Thoracic aorta (tissue), 2 donors: Measurements from ENCODE around the gene PERM1. TPM values are rescaled to one million over a fixed set of nuclear protein-coding genes. Genes with fewer than 3 reads are reported as not detected.
A peak's percentile ranks its signal among the peaks of the same experiment; 100 is the strongest.

ENCODE experiments used
- ATAC-seq: fragments of 150-250 bp; one replicate; pipeline ENCODE4 v1.8.0; 2017; ENCODE audit warnings: low read depth; ENCODE audit not compliant: insufficient number of reproducible peaks, low FRiP score
- DNase-seq: peaks from one replicate; pipeline ENCODE4 v3.0.0-alpha.2; 2020; ENCODE audit warnings: low spot score
- H3K27ac ChIP-seq, 2 donors: fragments of 200-600 bp; sonication (generic); 1 replicate in 1 of 2; 2 replicates in 1 of 2; pipeline ENCODE4 v1.5.1; 2016; ENCODE audit warnings: mild to moderate bottlenecking in 2 of 2, moderate library complexity in 2 of 2
- H3K27me3 ChIP-seq: fragments of 200-600 bp; sonication (generic); replicated peaks from 2 replicates; pipeline ENCODE4 v1.6.0; 2016; ENCODE audit warnings: mild to moderate bottlenecking; ENCODE audit not compliant: insufficient read depth
- H3K36me3 ChIP-seq: fragments of 200-600 bp; sonication (generic); one replicate; pipeline ENCODE4 v1.5.1; 2016
- H3K4me1 ChIP-seq, 2 donors: fragments of 200-600 bp; sonication (generic); 1 replicate in 1 of 2; 2 replicates in 1 of 2; pipeline versions ENCODE4 v1.5.1 to v1.6.0; 2016; ENCODE audit warnings: low read depth in 2 of 2, mild to moderate bottlenecking in 1 of 2; ENCODE audit not compliant: control insufficient read depth in 1 of 2
- H3K4me3 ChIP-seq: fragments of 200-600 bp; sonication (generic); 2 replicates; pipeline ENCODE4 v1.5.1; 2016; ENCODE audit warnings: mild to moderate bottlenecking
- H3K9me3 ChIP-seq: fragments of 200-600 bp; sonication (generic); 2 replicates; pipeline ENCODE4 v1.5.1; 2016
- total RNA-seq, 2 donors: library from RNA; depleted of rRNA; stranded (reverse); fragments of >200 nt; gene quantifications; one replicate each; pipeline versions ENCODE4 v1.1.0 to v1.2.3, GENCODE V29; 2016
- TF ChIP-seq, protein P1 (sequence below): fragments of 200-600 bp; sonication (generic); IDR thresholded peaks from one replicate; pipeline ENCODE4 v1.5.1; 2019; ENCODE audit warnings: antibody characterized with exemption

Gene PERM1
- total RNA-seq, 2 donors from 2014 or later, result 0.54 to 0.99 TPM

DNA sequence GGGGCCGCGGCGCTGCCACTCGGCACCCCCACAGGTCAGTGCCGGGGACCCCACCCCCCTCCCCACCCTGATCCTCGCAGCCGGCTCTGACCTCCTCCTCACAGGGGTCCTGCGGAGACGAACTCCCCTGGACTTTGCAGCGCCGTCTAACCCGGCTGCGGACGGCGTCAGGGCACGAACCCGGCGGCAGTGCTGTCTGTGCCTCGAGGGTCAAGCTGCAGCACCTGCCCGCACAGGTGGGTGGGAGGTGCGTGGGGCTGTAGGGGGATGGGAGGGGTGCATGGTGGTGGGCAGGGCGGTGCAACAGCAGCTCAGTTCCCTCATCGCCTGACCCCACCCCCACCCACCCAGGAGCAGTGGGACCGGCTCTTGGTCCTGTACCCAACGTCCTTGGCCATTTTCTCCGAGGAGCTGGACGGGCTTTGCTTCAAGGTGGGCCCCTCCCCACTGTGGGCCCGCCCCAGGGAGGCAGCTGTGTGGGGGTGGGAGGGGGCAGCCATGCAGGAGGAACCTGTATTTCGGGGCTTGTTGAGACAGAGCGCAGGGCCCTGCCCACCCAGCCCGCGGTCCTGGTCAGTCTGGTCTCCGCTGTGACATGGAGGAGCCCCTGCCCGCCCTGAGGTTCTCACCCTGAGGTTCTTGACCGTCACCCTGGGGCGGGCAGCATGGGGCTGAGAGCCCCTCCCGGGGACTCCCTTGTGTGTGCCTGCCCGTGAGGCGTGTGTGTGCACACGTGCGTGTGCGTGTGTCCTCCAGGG is 10.7 kb downstream of the PERM1 start:
- no peak overlapping the region for H3K4me3 ChIP-seq
- no peak for ATAC-seq
- no peak overlapping the region for H3K27ac ChIP-seq
- DNase-seq, result no peak
- no peaks in the 10 kb centered on the region for H3K36me3 ChIP-seq
- peaks cover 4 to 9% of the 10 kb centered on the region in 2 donors for H3K4me1 ChIP-seq
- TF ChIP-seq, protein P1, sequence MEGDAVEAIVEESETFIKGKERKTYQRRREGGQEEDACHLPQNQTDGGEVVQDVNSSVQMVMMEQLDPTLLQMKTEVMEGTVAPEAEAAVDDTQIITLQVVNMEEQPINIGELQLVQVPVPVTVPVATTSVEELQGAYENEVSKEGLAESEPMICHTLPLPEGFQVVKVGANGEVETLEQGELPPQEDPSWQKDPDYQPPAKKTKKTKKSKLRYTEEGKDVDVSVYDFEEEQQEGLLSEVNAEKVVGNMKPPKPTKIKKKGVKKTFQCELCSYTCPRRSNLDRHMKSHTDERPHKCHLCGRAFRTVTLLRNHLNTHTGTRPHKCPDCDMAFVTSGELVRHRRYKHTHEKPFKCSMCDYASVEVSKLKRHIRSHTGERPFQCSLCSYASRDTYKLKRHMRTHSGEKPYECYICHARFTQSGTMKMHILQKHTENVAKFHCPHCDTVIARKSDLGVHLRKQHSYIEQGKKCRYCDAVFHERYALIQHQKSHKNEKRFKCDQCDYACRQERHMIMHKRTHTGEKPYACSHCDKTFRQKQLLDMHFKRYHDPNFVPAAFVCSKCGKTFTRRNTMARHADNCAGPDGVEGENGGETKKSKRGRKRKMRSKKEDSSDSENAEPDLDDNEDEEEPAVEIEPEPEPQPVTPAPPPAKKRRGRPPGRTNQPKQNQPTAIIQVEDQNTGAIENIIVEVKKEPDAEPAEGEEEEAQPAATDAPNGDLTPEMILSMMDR, result no peak
- no peaks in the 10 kb centered on the region for H3K9me3 ChIP-seq
- H3K27me3 ChIP-seq, result peaks cover 5% of the 10 kb centered on the region

DNA sequence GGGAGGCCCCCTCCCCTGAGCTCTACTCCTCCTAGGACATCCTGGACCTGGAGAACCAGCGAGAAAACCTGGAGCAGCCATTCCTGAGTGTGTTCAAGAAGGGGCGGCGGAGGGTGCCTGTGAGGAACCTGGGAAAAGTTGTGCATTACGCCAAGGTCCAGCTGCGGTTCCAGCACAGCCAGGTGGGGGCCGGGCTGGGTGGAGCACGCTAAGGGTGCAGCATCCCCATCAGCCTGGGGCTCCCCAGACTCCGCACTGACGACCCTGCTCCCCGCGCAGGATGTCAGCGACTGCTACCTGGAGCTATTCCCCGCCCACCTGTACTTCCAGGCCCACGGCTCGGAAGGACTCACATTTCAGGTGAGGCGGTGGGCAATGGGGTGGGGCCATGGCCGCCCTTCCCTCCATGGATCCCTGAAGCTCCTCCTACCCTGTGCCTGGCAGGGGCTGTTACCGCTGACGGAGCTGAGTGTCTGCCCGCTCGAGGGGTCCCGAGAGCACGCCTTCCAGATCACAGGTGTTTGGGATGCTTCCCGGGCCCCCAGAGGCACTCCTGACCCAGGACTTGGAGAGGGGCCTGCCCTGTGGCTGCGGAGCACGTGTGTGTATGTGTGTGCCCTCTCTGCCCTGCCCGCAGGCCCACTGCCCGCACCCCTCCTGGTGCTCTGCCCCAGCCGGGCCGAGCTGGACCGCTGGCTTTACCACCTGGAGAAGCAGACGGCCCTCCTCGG is 11.5 kb downstream of the PERM1 start:
- ATAC-seq (no peak), DNase-seq (no peak)
- H3K27ac ChIP-seq, result no peak overlapping the region
- H3K9me3 ChIP-seq, result no peaks in the 10 kb centered on the region
- H3K27me3 ChIP-seq, result peaks cover 5% of the 10 kb centered on the region
- TF ChIP-seq, protein P1, result no peak
- H3K4me3 ChIP-seq, result no peak overlapping the region
- H3K36me3 ChIP-seq, result no peaks in the 10 kb centered on the region
- H3K4me1 ChIP-seq, result peaks cover 6 to 9% of the 10 kb centered on the region in 2 donors

DNA sequence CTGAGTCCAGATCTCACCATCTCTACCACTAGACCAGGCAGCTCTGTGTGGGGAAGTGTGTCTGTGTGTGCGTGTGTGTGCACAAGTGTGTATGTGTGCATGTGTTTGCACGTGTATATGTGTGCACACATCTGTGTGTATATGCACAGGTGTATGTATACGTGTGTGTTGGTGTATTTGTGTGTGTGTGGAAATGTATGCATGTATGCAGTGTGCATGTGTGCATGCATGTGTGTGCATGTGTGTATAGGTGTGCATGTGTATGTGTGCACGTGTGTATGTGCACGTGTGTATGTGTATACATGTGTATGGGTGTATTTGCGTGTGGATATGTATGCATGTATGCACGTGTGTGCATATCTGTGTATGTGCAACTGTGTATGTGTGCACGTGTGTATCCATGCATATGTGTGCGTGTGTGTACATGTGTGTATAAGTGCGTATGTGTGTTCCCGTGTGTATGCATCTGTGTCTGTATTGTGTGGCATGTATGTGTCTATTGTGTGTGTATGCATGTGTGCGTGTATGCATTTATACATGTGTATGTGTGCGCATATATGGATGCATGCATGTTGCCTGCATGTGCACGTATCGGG is 12.5 kb downstream of the PERM1 start:
- Histone ChIP-seq H3K9me3 (no peaks in the 10 kb centered on the region), H3K36me3 (no peaks in the 10 kb centered on the region), H3K4me3 (no peak overlapping the region), H3K4me1 (peaks cover 6 to 9% of the 10 kb centered on the region in 2 donors), H3K27ac (no peak overlapping the region), H3K27me3 (peaks cover 5% of the 10 kb centered on the region)
- ATAC-seq (no peak), DNase-seq (no peak)
- TF ChIP-seq, protein P1, result no peak

DNA sequence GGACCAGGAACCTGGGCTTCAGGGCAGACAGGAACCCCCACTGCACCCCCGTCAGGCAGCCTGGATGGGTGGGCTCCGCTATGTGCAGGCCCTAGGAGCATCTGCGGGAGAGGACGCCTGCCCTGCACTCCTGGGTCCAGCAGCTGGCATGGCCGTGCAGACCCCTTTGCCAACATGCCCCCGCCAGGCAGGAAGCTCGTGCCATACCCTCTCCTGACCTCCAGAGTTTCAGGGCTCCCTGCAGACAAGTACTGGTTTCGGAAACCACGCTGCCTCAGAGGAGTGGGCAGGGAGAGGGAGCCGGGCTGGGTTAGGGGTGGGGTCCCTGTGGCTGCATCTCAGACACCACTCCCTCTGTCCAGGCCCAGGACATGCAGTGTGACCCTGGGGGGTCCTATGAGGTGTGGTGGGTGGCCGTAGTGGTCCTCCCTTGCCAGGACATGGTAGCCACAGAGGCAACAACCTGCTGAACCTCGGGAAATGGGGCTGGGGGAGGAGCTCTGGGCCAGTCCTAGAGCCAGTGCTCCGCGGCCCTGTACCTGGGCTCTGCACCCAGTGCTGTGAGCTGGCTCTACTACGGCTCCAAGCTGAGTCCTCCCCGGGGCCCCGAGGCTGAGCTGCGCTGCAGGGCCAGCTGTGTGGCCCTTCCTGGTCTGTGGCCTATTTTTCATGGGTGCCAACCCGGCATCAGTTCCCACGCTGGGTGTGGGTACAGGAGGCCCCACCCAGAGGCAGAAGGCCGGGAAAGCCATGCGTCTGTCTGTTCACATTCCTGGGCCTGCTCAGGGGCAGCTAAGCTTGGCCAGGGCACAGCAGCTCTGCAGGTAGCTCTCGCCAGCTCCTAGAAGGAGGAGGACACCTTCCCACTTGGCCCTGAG is 14.2 kb downstream of the PERM1 start:
- peaks cover 6 to 9% of the 10 kb centered on the region in 2 donors for H3K4me1 ChIP-seq
- no peak for ATAC-seq
- no peaks in the 10 kb centered on the region for H3K36me3 ChIP-seq
- peaks cover 5% of the 10 kb centered on the region for H3K27me3 ChIP-seq
- no peak for DNase-seq
- H3K27ac ChIP-seq, result no peak overlapping the region
- H3K4me3 ChIP-seq, result peak overlapping the region; percentile 92
- TF ChIP-seq, protein P1, result no peak
- H3K9me3 ChIP-seq, result no peaks in the 10 kb centered on the region
